Psoas muscle (tissue), 8 donors: ENCODE results near the gene METTL1. TPM values are rescaled to one million over a fixed set of nuclear protein-coding genes. Genes with fewer than 3 reads are reported as not detected.

Experiments used
- ATAC-seq, 4 donors: fragments of 200-7000 bp; cut with Tn5 transposase; one replicate each; pipeline ENCODE4 v1.9.1; 2020; ENCODE audit warnings: moderate library complexity in 3 of 4, mild to moderate bottlenecking in 2 of 4
- DNase-seq, 2 donors: peaks; one replicate each; pipeline ENCODE4 v3.0.0-alpha.2; 2020
- H3K27ac ChIP-seq: fragments of 200-600 bp; one replicate; pipeline ENCODE4 v1.8.0; 2022
- H3K27me3 ChIP-seq, 3 donors: fragments of 200-600 bp in 1 of 3; one replicate each; pipeline versions ENCODE4 v1.6.1 to v1.8.0; 2013 to 2022; ENCODE audit warnings: low read length in 2 of 3, mild to moderate bottlenecking in 2 of 3, moderate library complexity in 1 of 3; ENCODE audit not compliant: insufficient read depth in 3 of 3
- H3K36me3 ChIP-seq, 2 donors: fragments of 200-600 bp in 1 of 2; one replicate each; pipeline versions ENCODE4 v1.6.1 to v1.8.0; 2013 to 2022; ENCODE audit warnings: low read depth in 1 of 2, mild to moderate bottlenecking in 1 of 2, moderate library complexity in 1 of 2; ENCODE audit not compliant: insufficient read depth in 1 of 2
- H3K4me1 ChIP-seq: fragments of 200-600 bp; one replicate; pipeline ENCODE4 v1.8.0; 2022
- H3K4me3 ChIP-seq: fragments of 200-600 bp; one replicate; pipeline ENCODE4 v1.8.0; 2022; ENCODE audit warnings: mild to moderate bottlenecking
- H3K9me3 ChIP-seq: fragments of 200-600 bp; one replicate; pipeline ENCODE4 v1.8.0; 2022
- CTCF ChIP-seq: fragments of 200-600 bp; IDR thresholded peaks from one replicate; pipeline ENCODE4 v1.8.0; 2022; ENCODE audit warnings: antibody characterized with exemption
- WGBS, 3 donors: extraction: QIAGEN DNeasy Blood & Tissue Kit; methylation state at CpG; one replicate each; pipeline versions ENCODE4 v1.1.6 to v1.1.7; 2013; 5-methylcytosine and 5-hydroxymethylcytosine counted together
- intact Hi-C, 2 donors: fragments of 100-400 bp; cut with DNase I; formaldehyde crosslinking; loops; one replicate each; pipeline versions ENCODE4 v1.11.0 to v1.14.2; 2022
- polyA plus RNA-seq, 3 donors: library from polyadenylated mRNA; stranded (reverse); fragments of 200-250 nt; gene quantifications; one replicate each; pipeline ENCODE4 v1.2.3, GENCODE V29; 2013
- total RNA-seq, 4 donors: library from RNA; stranded (reverse); fragmentation: NEBNext Ultra II Directional in 2 of 4; extraction: Animal tissue kit (Norgen Biotek cat#: 25700) in 2 of 4; gene quantifications; one replicate each; pipeline versions ENCODE4 v1.2.1 to v1.2.4, GENCODE V29; 2021 to 2023
- donor health status: healthy with polysubstance abuse.
- donor health status: DM: no; HTN: no; CAD: no; lungs with moderate emphysema.
- donor health status: Bipolar disorder and iron deficiency.
- donor health status: healthy.
- donor health status: DM: yes; HTN: yes; CAD: no.
- donor health status: DM: no; HTN: no; CAD: no.
- donor health status: DM: no; HTN: no; CAD: no.
- donor health status: DM: yes; HTN: yes; CAD: no.

Gene METTL1
- total and polyA plus RNA-seq, 7 donors: 18.8 to 80.9 (median 26.3) TPM

GRCh38 chr12:57783466-57783801, 11.5 kb upstream of the METTL1 start:
- H3K9me3 ChIP-seq: no peaks in the 10 kb centered on the region
- 77 to 82% (median 78%) methylated on average over 12 of the region's 12 CpGs for WGBS, 3 donors
- intact Hi-C loops: no loop called here
- H3K4me3 ChIP-seq: peak overlapping the region; percentile 83
- ATAC-seq (no peak), DNase-seq (no peak)
- no peak for TF ChIP-seq CTCF
- H3K4me1 ChIP-seq: peaks cover 17% of the 10 kb centered on the region
- H3K27ac ChIP-seq: peak overlapping the region; percentile 84
- H3K27me3 ChIP-seq: no peaks in the 10 kb centered on the region
- peaks cover 9 to 57% of the 10 kb centered on the region in 2 donors for H3K36me3 ChIP-seq

DNA sequence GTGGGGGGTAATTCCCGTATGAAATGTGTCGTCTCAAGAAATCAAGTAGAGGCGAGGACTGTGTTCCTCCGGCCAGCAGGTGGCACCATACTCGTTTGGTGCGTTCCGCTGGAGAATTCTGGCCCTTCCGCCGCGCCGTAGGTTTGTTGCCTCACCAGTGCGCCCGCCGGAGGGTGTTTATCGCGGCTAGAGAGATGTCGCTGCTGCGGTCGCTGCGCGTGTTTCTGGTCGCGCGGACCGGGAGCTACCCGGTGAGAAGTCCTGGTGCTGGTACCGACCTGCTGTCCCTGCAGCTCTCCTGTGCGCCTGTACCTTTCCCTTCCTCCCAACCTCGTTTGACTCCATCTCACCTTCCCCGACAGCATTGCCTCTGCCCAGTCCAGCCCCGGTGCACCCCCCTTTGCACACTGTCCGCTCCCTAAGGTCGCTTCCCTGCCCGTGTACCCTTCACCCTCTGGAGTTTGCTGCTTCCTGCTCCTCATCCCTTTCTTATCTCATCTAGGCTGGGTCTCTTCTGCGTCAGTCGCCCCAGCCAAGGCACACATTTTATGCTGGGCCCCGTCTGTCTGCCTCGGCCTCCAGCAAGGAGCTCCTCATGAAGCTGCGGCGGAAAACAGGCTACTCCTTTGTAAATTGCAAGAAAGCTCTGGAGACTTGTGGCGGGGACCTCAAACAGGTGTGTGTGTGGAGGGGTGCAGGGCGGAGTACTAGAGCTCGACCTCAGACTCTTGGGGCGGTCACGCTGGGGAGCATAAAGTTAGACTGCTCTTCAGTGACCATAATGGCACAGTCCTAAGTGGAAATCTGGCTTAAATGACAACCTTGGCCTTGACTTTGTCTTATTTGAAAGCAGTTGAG, 10.9 kb upstream of the METTL1 start, which contains the start of gene TSFM:
TSFM (plus strand) TSS at position 180 of the 858 bp plus-strand sequence; CDS start at position 195, 15 bp downstream.
- Histone ChIP-seq H3K36me3 (peaks cover 9 to 51% of the 10 kb centered on the region in 2 donors), H3K27ac (peak within 1 kb of the TSS; percentile 84), H3K4me1 (peaks cover 17% of the 10 kb centered on the region), H3K27me3 (no peaks in the 10 kb centered on the region), H3K9me3 (no peaks in the 10 kb centered on the region), H3K4me3 (peak within 1 kb of the TSS; percentile 83)
- intact Hi-C loops: loop anchor here in 1 of 2 donors (1.0 kb wide), 1 partner anchor 122 kb away; no protein-coding TSS in a partner anchor
- peak; percentile 88 for TF ChIP-seq CTCF
- 0 to 1% (median 1%) methylated on average over 43 to 45 of the region's 45 CpGs for WGBS, 3 donors
- DNase-seq: peak; percentile 98 to 99
- ATAC-seq: peak; percentile 96 to 99 (median 98)

DNA sequence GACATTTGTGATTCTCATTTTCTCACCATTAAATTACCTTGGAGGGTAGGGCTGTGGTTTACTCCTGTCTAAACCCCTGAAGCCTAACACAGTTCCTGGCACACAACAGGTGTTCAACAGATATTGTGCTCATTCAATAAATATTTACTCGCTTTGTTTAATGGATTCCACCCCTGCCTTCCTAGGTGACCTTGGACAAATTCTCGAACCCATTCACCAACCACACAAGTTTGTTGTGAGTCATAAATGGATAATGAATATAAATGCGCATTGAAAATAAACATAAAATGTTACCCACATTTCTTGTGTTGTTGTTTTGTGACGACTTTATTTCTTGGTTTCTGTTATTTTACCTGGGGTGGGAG, 10.3 kb upstream of the METTL1 start:
- Histone ChIP-seq H3K36me3 (peaks cover 9 to 45% of the 10 kb centered on the region in 2 donors), H3K9me3 (no peaks in the 10 kb centered on the region), H3K27me3 (no peaks in the 10 kb centered on the region), H3K4me3 (peak overlapping the region; percentile 83), H3K4me1 (peaks cover 17% of the 10 kb centered on the region), H3K27ac (peak overlapping the region; percentile 84)
- no peak for TF ChIP-seq CTCF
- DNase-seq: no peak
- intact Hi-C loops: loop anchor here in 1 of 2 donors (1.0 kb wide), 1 partner anchor 123 kb away; no protein-coding TSS in a partner anchor
- WGBS, 3 donors: 22 to 32% (median 27%) methylated on average over 4 of the region's 4 CpGs
- peak; percentile 1 to 18 (median 6) for ATAC-seq

DNA sequence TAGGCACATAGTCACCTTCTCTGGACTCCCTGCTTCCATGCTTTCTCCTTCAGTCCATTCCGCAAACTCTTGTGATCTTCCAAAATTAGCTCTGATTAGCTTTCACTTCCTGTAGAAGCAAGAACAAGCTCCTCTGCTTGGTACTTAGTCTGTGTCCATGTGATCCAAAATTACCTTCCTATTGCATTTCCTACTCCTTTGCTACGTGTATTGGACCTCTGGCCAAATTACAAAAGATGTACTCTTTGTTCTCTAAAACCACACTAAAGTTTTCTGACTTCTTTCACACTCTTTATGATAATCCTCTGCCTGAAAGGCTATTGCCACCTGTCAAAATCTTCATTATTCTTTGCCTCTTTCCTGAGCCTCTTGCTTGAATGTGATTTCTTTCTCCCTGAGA, 9.9 kb upstream of the METTL1 start:
- peaks cover 17% of the 10 kb centered on the region for H3K4me1 ChIP-seq
- 73 to 82% (median 73%) methylated on average over 2 of the region's 2 CpGs for WGBS, 3 donors
- H3K4me3 ChIP-seq: no peak overlapping the region
- H3K27ac ChIP-seq: no peak overlapping the region
- H3K9me3 ChIP-seq: no peaks in the 10 kb centered on the region
- intact Hi-C loops: loop anchor here in 1 of 2 donors (1.0 kb wide), 1 partner anchor 124 kb away; no protein-coding TSS in a partner anchor
- DNase-seq: no peak
- no peak for ATAC-seq
- no peaks in the 10 kb centered on the region for H3K27me3 ChIP-seq
- peaks cover 6 to 41% of the 10 kb centered on the region in 2 donors for H3K36me3 ChIP-seq
- TF ChIP-seq CTCF: no peak
